ENCODE results near the gene OR5B21. TPM values are rescaled to one million over a fixed set of nuclear protein-coding genes. Genes with fewer than 3 reads are reported as not detected.

Gene OR5B21
- total RNA-seq (2022; extraction: Qiagen RNA extraction) = not detected in 5 replicates

GRCh38 chr11:58508005-58508404, at the start of gene OR5B21:
Gene OR5B21 (minus strand): TSS chr11:58508105. CDS start chr11:58508105, 0 bp downstream.

Other genes starting within 250 kb of the OR5B21 start
- not detected in 5 replicates for gene OR10W1, start 239.8 kb downstream of the OR5B21 start, total RNA-seq (2022; extraction: Qiagen RNA extraction)
- not detected in 5 replicates for gene OR5B17, start 149.0 kb downstream of the OR5B21 start, total RNA-seq (2022; extraction: Qiagen RNA extraction)
- gene OR5B3, start 101.2 kb downstream of the OR5B21 start, total RNA-seq (2022; extraction: Qiagen RNA extraction) = not detected in 5 replicates
- gene OR5B2, start 80.0 kb downstream of the OR5B21 start, total RNA-seq (2022; extraction: Qiagen RNA extraction) = not detected in 5 replicates
- not detected in 5 replicates for gene OR5B12, start 65.9 kb downstream of the OR5B21 start, total RNA-seq (2022; extraction: Qiagen RNA extraction)
- gene LPXN, start 67.8 kb upstream of the OR5B21 start, total RNA-seq (2022; extraction: Qiagen RNA extraction) = 2.0 to 2.5 TPM (median 2.2 TPM) in 5 replicates
- gene ZFP91, start 71.0 kb upstream of the OR5B21 start, total RNA-seq (2022; extraction: Qiagen RNA extraction) = 36.8 to 49.2 TPM (median 44.1 TPM) in 5 replicates
- 1.2 to 1.7 TPM (median 1.3 TPM) in 5 replicates for gene CNTF, start 114.6 kb upstream of the OR5B21 start, total RNA-seq (2022; extraction: Qiagen RNA extraction)
- not detected in 5 replicates for gene GLYAT, start 223.8 kb upstream of the OR5B21 start, total RNA-seq (2022; extraction: Qiagen RNA extraction)

Measured in A549 treated with dexamethasone at 1 μM for 4 hours (cell line).